HEK293 (cell line): Measurements from ENCODE around the gene ETS2.

Source experiments
- CTCF ChIA-PET: fragments of 350-600 bp; formaldehyde crosslinking; extraction: SDS; loops from one replicate; lab custom pipeline; 2021; ENCODE audit warnings: antibody characterized with exemption; lab: Yijun Ruan, JAX
- POLR2A ChIA-PET: fragments of 300-600 bp; formaldehyde crosslinking; extraction: SDS; loops from one replicate; lab custom pipeline; 2020; ENCODE audit warnings: antibody characterized with exemption, inconsistent platforms; lab: Yijun Ruan, JAX
- H3K27ac ChIP-seq: fragments of 200-500 bp; sonication (Bioruptor generic); 2 replicates; pipeline ENCODE4 v1.5.1; 2014; ENCODE audit warnings: low read depth, low read length, control low read depth, inconsistent platforms; ENCODE audit errors: extremely low read depth
- H3K36me3 ChIP-seq, 2 experiments: fragments of 200-500 bp in 1 of 2; sonication (Bioruptor generic) in 1 of 2; 1 replicate in 1 of 2; 2 replicates in 1 of 2; pipeline ENCODE4 v1.5.1; 2014 to 2017; ENCODE audit warnings: inconsistent platforms in 2 of 2, low read length in 2 of 2; ENCODE audit not compliant: control insufficient read depth in 2 of 2, insufficient read depth in 1 of 2
- H3K4me1 ChIP-seq: fragments of 200-500 bp; sonication (Bioruptor generic); 2 replicates; pipeline ENCODE4 v1.5.1; 2014; ENCODE audit warnings: mild to moderate bottlenecking, low read length, inconsistent platforms; ENCODE audit not compliant: control insufficient read depth, insufficient read depth
- H3K4me3 ChIP-seq: 2 replicates; pipeline ENCODE4 v1.5.1; 2011; ENCODE audit warnings: low read depth, mild to moderate bottlenecking, control low read depth, low read length, moderate library complexity
- H3K9me3 ChIP-seq: fragments of 200-500 bp; sonication (Bioruptor generic); 2 replicates; pipeline ENCODE4 v1.5.1; 2014; ENCODE audit warnings: low read depth, low read length, inconsistent platforms; ENCODE audit not compliant: control insufficient read depth, insufficient read depth
- GFI1B ChIP-seq: fragments of 450-650 bp; formaldehyde crosslinking; IDR thresholded peaks from 2 replicates; pipeline ENCODE4 v1.5.1; 2016; ENCODE audit warnings: missing biosample characterization, missing genetic modification characterization
- OSR2 ChIP-seq: fragments of 450-650 bp; formaldehyde crosslinking; IDR thresholded peaks from 2 replicates; pipeline ENCODE4 v1.5.1; 2016; ENCODE audit warnings: missing biosample characterization, missing genetic modification characterization
- OVOL3 ChIP-seq: fragments of 450-650 bp; formaldehyde crosslinking; IDR thresholded peaks from 2 replicates; pipeline ENCODE4 v1.5.1; 2016; ENCODE audit warnings: missing biosample characterization, missing genetic modification characterization
- SALL2 ChIP-seq: fragments of 450-650 bp; formaldehyde crosslinking; IDR thresholded peaks from 2 replicates; pipeline ENCODE4 v1.5.0; 2017; ENCODE audit warnings: missing biosample characterization, mild to moderate bottlenecking, missing genetic modification characterization, borderline replicate concordance
- ZBTB8A ChIP-seq: fragments of 450-650 bp; formaldehyde crosslinking; IDR thresholded peaks from 2 replicates; pipeline ENCODE4 v1.5.1; 2016; ENCODE audit warnings: missing biosample characterization, missing genetic modification characterization
- ZNF133 ChIP-seq: fragments of 450-650 bp; formaldehyde crosslinking; IDR thresholded peaks from 2 replicates; pipeline ENCODE4 v1.5.1; 2016; ENCODE audit warnings: missing biosample characterization, missing genetic modification characterization
- ZNF211 ChIP-seq: fragments of 450-650 bp; formaldehyde crosslinking; IDR thresholded peaks from 2 replicates; pipeline ENCODE4 v1.5.1; 2016; ENCODE audit warnings: low read depth, missing biosample characterization, missing genetic modification characterization
- ZNF221 ChIP-seq: fragments of 450-650 bp; formaldehyde crosslinking; IDR thresholded peaks from 2 replicates; pipeline ENCODE4 v1.5.1; 2017; ENCODE audit warnings: missing biosample characterization, missing genetic modification characterization, borderline replicate concordance
- ZNF239 ChIP-seq: fragments of 450-650 bp; formaldehyde crosslinking; IDR thresholded peaks from 2 replicates; pipeline ENCODE4 v1.5.1; 2016; ENCODE audit warnings: missing biosample characterization, missing genetic modification characterization
- ZNF311 ChIP-seq: fragments of 450-650 bp; formaldehyde crosslinking; IDR thresholded peaks from 2 replicates; pipeline ENCODE4 v1.5.1; 2017; ENCODE audit warnings: missing biosample characterization, missing genetic modification characterization, borderline replicate concordance
- ZNF341 ChIP-seq: fragments of 450-650 bp; formaldehyde crosslinking; IDR thresholded peaks from 2 replicates; pipeline ENCODE4; 2016; ENCODE audit warnings: low read depth, missing biosample characterization, missing genetic modification characterization
- ZNF37A ChIP-seq: fragments of 450-650 bp; IDR thresholded peaks from 2 replicates; pipeline ENCODE4 v1.5.1; 2018; ENCODE audit warnings: missing biosample characterization, missing genetic modification characterization
- ZNF513 ChIP-seq: fragments of 450-650 bp; IDR thresholded peaks from 2 replicates; pipeline ENCODE4 v1.5.1; 2018; ENCODE audit warnings: missing biosample characterization, missing genetic modification characterization
- ZNF629 ChIP-seq: fragments of 450-650 bp; formaldehyde crosslinking; IDR thresholded peaks from 2 replicates; pipeline ENCODE4 v1.5.1; 2017; ENCODE audit warnings: missing biosample characterization, missing genetic modification characterization
- ZNF777 ChIP-seq: fragments of 450-650 bp; formaldehyde crosslinking; IDR thresholded peaks from 2 replicates; pipeline ENCODE4 v1.5.1; 2017; ENCODE audit warnings: missing biosample characterization, missing genetic modification characterization, borderline replicate concordance
- TF ChIP-seq, protein P1 (sequence below): fragments of 450-650 bp; formaldehyde crosslinking; IDR thresholded peaks from 2 replicates; pipeline ENCODE4 v1.5.1; 2017; ENCODE audit warnings: missing biosample characterization, missing genetic modification characterization
- TF ChIP-seq, protein P2 (sequence below): fragments of 450-650 bp; formaldehyde crosslinking; IDR thresholded peaks from 2 replicates; pipeline ENCODE4 v1.5.1; 2016; ENCODE audit warnings: missing biosample characterization, missing genetic modification characterization

ETS2 gene

DNA sequence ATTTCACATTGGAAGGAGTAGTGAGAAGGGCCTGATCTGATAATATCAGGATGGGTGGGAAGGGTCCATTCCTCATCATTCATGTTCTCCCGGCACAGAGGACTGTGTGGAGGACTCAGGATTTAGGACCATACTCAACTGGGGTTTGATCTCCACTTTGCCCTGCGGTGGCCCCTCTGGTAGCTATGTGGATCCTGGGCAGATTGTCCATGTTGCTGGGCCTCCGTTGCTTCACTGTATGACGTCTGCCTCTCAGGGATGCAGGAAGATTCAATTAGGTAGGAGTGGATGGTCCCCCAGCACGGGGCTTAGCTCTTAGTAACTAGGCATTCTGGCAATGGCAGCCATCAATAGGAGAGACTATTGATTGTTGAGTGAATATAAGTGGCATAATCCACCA, 2.3 kb downstream of the ETS2 start:
- Histone ChIP-seq H3K4me3 (no peak overlapping the region), H3K27ac (no peak overlapping the region), H3K9me3 (no peaks in the 10 kb centered on the region), H3K4me1 (peaks cover 6% of the 10 kb centered on the region), H3K36me3 (peaks cover 6 to 30% of the 10 kb centered on the region in 2 experiments; a peak in 2 of 3 replicates)
- POLR2A ChIA-PET: interaction anchor here (0.6 to 2.0 kb wide), 4 partner anchors 10 to 208 kb away, joined by 3 to 9 read pairs (median 4); no protein-coding TSS in a partner anchor
- TF ChIP-seq ZNF341 (tag by site-specific recombination) (no peak), ZNF221 (tag by site-specific recombination) (no peak), SALL2 (tag by site-specific recombination) (no peak), GFI1B (no peak), OVOL3 (no peak), ZNF211 (no peak), ZNF133 (tag by site-specific recombination) (no peak), OSR2 (no peak), ZNF239 (tag by site-specific recombination) (no peak), ZNF777 (tag by site-specific recombination) (no peak), ZBTB8A (tag by site-specific recombination) (no peak), ZNF37A (tag by site-specific recombination) (no peak), ZNF629 (no peak), ZNF311 (tag by site-specific recombination) (no peak)
- TF ChIP-seq, protein P1, sequence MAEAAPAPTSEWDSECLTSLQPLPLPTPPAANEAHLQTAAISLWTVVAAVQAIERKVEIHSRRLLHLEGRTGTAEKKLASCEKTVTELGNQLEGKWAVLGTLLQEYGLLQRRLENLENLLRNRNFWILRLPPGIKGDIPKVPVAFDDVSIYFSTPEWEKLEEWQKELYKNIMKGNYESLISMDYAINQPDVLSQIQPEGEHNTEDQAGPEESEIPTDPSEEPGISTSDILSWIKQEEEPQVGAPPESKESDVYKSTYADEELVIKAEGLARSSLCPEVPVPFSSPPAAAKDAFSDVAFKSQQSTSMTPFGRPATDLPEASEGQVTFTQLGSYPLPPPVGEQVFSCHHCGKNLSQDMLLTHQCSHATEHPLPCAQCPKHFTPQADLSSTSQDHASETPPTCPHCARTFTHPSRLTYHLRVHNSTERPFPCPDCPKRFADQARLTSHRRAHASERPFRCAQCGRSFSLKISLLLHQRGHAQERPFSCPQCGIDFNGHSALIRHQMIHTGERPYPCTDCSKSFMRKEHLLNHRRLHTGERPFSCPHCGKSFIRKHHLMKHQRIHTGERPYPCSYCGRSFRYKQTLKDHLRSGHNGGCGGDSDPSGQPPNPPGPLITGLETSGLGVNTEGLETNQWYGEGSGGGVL: no peak
- TF ChIP-seq, protein P2, sequence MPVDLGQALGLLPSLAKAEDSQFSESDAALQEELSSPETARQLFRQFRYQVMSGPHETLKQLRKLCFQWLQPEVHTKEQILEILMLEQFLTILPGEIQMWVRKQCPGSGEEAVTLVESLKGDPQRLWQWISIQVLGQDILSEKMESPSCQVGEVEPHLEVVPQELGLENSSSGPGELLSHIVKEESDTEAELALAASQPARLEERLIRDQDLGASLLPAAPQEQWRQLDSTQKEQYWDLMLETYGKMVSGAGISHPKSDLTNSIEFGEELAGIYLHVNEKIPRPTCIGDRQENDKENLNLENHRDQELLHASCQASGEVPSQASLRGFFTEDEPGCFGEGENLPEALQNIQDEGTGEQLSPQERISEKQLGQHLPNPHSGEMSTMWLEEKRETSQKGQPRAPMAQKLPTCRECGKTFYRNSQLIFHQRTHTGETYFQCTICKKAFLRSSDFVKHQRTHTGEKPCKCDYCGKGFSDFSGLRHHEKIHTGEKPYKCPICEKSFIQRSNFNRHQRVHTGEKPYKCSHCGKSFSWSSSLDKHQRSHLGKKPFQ (tag by site-specific recombination): no peak
- CTCF ChIA-PET: interaction anchor here (0.5 to 1.2 kb wide), 5 partner anchors 35 to 637 kb away, joined by 3 to 4 read pairs (median 3); no protein-coding TSS in a partner anchor

- no peak for TF ChIP-seq ZNF513 (tag by site-specific recombination)
- ChIA-PET CTCF (interaction anchor here (0.8 kb wide), 1 partner anchor 181 kb away, joined by 3 read pairs; no protein-coding TSS in a partner anchor), POLR2A (interaction anchor here (0.6 to 1.0 kb wide), 2 partner anchors 10 to 27 kb away, joined by 3 read pairs; no protein-coding TSS in a partner anchor)
- Histone ChIP-seq H3K4me3 (no peak overlapping the region), H3K9me3 (no peaks in the 10 kb centered on the region), H3K4me1 (peaks cover 6% of the 10 kb centered on the region), H3K36me3 (peaks cover 12 to 43% of the 10 kb centered on the region in 2 experiments), H3K27ac (no peak overlapping the region)
These were observed 3.6 kb downstream of the ETS2 start for GRCh38 chr21:38809198-38809878.
